Endothelial cell of hepatic sinusoid (primary cell): ENCODE data around the gene LAX1.

Experiments
- in situ Hi-C: cut with HindIII; loops from 2 replicates; pipeline ENCODE4 v1.10.0; 2017; ENCODE audit warnings: low sequenced_read_pairs

LAX1 gene

DNA sequence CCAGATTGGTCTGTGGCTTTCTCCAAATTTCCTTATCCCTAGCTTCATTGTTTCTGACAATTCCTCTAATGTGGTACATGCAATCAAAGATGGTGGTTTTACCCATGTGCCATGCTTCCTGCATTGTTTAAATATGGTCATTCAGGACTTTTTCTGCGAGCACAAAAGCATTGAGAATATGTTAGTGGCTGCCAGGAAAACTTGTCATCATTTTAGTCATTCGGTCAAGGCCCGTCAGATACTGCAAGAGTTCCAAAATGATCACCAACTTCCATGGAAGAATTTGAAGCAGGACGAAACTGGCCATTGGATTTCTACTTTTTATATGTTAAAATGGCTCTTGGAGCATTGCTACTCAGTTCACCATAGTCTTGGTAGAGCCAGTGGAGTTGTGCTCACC, 34.2 kb downstream of the LAX1 start:
- in situ Hi-C loops = no loop called here

DNA sequence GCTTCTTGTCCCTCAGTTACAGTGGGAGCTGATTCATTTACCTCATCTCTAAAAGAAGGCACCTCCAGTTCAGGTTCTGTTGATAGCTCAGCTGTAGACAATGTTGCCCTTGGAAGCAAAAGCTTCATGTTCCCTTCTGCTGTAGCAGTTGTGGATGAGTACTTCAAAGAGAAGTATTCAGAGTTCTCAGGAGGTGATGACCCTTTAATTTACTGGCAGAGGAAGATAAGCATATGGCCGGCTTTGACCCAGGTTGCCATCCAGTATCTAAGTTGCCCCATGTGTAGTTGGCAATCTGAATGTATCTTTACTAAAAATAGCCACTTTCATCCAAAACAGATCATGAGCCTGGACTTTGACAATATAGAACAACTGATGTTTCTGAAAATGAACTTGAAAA, 35.0 kb downstream of the LAX1 start:
- in situ Hi-C loops = no loop called here

DNA sequence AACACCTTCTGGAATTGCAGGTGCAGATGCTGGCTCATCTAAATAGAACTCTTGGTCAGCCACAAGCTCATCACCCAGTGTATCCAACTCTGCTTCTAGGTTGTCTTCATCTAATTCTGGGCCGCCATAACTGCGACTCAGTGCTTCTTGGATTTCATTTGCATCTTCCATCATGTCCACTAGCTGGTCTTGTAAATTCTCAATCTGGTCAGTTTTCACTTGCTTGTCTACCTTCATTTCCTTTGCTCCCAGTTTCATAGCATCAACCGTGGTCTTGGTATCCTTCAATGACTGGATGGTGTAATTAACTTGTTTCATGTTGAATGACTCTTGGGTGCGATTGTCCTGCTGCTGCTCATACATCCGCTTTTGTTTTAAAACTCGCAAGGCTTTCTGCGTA, 40.7 kb downstream of the LAX1 start:
- in situ Hi-C loops = no loop called here

DNA sequence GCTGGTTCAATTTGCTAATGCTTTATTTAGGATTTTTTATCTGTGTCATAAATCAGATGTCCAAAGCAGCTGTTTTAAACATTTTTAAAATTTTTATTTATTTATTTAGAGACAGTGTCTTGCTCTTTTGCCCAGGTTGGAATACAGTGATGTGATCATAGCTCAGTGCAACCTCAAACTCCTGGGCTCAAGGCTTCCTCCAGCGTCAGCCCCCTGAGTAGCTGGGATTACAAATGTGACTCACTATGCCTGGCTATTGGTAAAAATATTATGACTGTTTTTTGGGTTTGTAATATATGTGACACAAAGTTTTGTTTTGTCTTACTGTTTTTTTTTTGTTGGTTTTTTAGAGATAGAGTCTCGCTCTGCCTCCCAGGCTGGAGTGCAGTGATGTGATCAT, 42.2 kb downstream of the LAX1 start:
- in situ Hi-C loops = no loop called here

GRCh38 chr1:203813581-203814341, 48.8 kb downstream of the LAX1 start:
- in situ Hi-C loops = no loop called here

- in situ Hi-C loops = no loop called here
Observed at GRCh38 chr1:203818399-203818798, 53.4 kb downstream of the LAX1 start.

DNA sequence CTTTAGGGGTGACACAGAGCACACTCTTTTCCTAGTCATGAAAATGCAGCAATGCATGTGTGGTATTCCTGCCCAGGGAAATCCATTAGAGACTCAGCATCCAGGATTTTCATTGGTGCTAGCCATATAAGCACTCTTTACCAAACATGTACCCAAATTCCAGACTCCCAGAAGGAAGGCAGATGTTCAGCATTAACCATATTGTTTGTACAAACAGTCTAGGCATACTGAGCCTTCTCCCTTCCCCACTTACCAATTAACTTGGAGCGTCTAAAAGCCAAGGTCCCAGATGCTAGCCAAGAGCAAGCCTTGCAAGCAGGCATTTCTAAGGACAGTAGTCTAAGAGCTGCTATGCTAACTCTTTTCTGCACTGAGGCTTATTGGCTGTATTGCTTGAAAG, 58.3 kb downstream of the LAX1 start:
- in situ Hi-C loops = no loop called here
